ENCODE data around the gene PRR11. TPM values are rescaled to one million over a fixed set of nuclear protein-coding genes. Genes with fewer than 3 reads are reported as not detected.
"Not testable (repeated sequence)": the region's sequence is repeated elsewhere in the genome, so short reads cannot be mapped to it uniquely, and the experiment has no call there.

The PRR11 gene
- 14.0 and 14.7 TPM in 2 replicates for total RNA-seq (2014; rRNA removed; shearing (Covaris generic))

DNA sequence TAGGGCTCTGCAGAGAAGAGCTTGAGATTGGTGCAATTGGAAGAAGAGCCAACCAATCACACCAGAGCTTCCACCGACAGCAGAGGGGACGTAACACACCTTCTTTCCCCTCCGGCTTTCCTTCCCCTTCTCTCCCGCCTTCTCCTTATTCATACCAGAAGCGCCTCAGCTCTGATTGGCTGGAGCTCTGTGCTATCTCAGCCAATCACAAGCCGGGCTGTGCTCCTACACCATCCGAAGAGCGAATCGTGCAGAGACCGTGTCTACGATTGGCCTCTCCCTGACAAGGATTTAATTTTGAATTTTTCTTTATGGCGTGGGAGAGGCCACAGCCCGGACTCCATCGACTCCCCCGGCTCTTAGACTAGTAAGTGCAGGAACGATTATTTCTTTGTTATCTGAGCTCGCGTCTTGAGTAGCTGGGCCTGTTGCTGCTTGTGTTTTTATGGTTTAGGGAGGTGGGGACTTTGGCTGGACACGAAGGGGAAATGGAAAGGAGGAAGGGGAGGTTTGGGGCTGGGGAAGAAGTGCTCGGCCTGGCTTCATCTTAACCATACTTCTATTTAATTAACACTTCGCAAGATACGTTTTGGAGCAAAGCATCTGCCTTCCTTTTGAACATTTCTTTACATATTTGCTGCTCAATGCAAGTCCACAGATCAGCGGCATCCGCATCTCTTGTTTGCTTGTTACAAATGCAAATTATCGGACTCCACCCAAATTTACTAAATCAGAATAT lies at the start of gene PRR11:
PRR11 (plus strand) TSS at position 308 of the 739 bp plus-strand sequence. CDS start 14,007 bp downstream, outside the sequence.
- DNase-seq (ENCODE audit: low read depth), result peak; percentile 98

DNA sequence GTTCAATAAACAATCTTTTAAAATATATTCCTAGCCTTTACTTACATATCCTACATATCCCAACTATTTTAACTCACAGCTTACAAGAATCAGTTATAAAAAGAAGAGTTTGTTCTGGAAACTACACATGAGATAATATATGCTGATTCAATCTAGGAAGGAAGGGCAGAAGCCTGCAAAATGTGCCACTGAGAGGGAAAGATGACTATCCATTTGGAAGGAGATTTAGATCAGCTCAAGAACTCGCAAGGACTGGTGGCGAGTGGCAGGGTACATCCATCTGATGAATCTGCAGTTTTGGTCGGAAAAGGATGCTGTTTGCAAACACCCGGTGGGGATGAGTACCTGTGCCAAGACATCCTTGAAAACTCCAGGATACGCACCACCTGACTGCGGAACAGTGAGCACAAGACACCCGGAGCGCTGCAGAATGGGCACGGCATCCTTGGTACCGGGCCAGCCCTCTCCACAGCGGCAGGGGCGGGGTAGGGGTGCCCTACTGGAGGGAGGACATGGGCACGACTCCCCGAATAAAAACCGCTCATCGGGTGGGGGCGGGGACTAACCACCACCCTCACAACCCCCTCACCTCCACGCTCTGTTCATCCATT lies 49.6 kb upstream of the PRR11 start:
- DNase-seq (ENCODE audit: low read depth), result peak; percentile 50

DNA sequence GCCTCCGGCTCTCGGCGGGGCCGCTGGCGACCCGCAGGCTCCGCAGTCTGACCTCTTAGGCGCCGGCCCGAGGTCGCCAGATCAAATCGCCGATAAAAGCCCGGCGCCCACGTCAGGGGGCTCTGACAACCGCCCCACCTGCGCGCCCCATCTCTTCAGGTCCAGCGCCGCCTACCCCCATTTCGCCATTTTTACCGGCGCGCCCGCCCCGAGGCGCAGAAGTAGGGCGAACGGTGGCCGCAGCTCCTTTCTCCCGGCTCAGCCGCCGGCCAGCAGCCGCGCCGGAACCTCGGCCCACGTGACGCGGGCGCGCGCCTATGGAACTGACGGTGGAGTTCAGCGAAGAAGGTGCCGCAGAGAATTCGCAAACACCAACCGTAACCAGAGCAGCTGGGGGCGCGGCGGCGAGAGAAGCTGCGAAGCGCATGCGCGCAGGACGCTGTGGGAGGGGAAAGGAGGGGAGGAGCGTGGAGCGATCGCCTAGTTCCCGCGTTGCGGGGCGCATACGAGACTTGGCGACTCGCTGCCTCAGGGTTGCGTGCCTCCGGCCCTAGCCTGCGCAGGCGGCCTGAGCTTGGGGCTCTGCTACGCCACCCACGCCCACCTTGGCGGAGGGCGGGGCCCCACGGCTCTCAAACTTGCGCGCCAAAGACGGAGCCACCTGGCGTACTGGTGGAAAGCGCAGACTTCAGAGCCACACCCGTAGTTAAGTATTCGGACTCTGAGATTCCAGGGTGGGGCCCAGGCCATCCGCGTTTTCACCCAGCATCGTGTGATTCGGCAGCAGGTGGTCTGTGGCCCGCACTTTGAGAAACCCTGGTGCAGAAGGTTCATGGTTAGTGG lies 48.9 kb upstream of the PRR11 start, which contains the start of gene TRIM37:
TRIM37 (minus strand) TSS at position 418 of the 843 bp plus-strand sequence. CDS start 419 bp downstream, outside the sequence.
- DNase-seq (ENCODE audit: low read depth), result peak; percentile 98

DNA sequence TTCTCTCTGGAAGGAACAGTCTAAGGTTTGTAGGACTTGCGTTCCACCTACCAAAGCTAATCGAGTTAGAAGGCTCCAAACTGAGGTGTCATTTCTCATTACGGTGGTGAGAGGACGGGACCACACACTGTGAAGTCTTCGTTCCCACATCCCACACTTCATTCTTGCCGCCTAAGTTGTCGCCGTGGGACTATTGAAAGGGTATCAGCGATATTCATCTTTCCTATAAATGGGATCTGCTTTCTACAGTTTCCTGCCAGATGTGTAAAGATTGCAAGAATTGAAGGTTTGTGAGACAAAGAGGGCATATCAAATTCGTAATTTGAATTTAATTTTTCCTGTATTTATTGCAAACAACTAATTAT lies 48.3 kb upstream of the PRR11 start:
- no peak for DNase-seq (ENCODE audit: low read depth)

DNA sequence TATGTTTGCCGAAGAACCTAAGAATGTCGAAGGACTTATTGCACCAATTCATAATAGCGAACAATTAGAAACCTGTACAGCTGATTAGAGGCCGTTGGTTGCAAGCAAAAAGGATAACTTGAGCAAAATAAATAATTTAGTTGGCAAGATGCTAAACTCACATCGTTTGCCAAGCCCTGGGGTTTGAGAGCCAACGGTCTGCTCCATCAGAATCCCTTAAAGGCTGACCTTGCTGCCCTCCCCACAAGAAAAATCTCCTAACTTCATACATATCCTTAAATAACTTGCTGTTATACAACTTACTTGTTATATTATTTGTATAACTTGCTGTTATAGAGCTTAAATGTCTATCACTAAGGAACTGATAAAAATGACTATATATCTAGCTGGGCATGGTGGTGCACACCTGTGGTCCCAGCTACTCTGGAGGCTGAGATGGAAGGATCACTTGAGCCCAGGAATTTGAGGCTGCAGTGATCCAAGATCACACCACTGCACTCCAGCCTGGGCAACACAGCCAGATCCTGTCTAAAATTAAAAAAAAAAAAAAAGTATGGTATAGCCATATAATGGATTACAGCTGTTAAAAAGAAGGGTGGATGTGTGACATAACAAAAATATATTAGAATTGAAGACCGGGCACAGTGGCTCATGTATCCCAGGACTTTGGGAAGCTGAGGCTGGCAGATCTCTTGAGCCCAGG lies 47.0 kb upstream of the PRR11 start:
- DNase-seq (ENCODE audit: low read depth), result no peak

DNA sequence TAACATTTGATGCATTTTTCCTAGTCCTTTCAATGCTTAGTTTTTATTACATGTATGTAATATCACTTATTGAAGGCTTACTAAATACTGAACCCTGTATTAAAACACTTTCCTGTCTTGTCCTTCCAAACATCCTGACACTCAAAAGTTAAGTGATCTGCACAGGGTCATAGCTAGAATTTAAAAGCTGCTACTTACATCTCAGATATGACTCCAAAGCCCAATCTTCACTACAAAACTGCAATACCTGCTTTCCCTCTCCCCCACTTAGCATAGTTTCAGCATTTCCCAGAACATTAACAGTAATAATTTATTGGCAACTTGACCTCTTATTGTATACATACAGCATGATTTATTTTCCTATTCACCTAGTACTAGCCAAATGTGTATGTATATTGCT lies 44.6 kb upstream of the PRR11 start:
- no peak for DNase-seq (ENCODE audit: low read depth)

DNA sequence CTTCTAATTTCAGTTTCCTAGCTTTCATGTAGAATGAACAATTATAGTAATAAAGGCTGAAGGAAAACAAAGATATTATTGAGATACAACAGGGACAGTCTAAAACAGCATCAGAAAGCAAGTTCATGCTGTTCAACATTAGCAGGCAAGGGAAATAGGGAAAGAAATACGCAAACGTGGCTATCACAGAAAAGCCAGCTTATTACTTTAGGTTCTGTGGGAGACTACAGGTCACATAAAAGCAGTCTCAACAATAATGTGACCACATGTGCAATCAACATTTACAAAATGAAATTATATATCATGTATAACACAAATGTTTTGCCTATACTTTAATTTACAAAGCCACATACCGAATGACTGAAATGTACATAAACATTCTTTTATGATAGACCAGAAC lies 44.0 kb upstream of the PRR11 start:
- no peak for DNase-seq (ENCODE audit: low read depth)

DNA sequence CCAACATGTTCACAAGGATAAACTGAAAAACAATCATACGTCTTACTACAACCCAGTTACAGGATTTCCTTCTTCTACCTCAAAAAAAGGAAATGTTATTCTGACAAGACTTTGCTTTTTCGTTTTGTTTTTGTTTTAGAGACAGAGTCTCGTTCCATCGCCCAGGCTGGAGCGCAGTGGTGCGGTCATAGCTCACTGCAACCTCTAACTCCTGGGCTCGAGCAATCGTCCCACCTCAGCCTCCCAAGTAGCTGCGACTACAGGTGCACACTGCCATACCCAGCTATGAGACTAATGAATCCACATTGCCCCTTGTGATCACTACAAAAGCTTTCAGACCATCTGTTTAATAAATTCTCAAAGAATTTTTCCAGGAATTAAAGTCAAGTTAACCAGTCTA lies 40.1 kb upstream of the PRR11 start:
- no peak for DNase-seq (ENCODE audit: low read depth)

DNA sequence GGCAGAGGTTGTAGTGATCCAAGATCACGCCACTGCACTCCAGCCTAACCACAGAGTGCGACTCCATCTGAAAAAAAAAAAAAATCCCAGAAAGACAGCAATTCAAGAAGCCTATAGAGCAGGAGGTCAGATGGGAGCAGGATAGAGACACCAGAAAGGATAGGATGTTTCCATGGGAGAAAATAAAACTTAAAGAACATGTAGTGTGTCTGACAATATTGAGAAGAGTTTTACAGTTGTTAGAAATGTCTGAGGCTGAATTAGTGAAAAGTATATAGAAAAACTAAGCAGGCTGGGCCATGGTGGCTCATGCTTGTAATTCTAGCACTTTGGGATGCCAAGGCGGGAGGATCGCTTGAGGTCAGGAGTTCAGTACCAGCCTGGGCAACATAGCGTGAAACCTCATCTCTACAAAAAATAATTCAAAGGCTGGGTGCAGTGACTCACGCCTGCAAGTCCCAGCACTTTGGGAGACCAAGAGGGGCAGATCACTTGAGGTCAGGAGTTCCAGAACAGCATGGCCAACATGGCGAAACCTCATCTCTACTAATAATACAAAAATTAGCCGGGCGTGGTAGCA lies 33.6 kb upstream of the PRR11 start:
- DNase-seq (ENCODE audit: low read depth), result peak; percentile 42

DNA sequence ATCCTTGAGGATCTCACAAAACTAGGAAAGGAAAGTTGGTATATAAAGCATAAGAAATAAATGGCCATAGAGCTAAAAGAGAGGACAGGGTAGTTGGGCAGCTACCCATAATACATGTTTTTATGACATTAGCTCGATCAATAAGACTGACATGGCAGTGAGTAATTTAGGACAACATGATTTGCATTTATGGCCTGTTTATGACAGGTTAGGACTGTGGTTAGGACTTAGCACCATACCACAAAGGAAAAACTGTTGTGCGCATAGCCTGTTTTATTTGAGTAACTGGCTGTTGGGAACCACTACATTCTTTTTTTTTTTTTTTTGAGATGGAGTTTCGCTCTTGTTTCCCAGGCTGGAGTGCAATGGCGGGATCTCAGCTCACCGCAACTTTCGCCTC lies 30.9 kb upstream of the PRR11 start:
- DNase-seq (ENCODE audit: low read depth), result no peak

DNA sequence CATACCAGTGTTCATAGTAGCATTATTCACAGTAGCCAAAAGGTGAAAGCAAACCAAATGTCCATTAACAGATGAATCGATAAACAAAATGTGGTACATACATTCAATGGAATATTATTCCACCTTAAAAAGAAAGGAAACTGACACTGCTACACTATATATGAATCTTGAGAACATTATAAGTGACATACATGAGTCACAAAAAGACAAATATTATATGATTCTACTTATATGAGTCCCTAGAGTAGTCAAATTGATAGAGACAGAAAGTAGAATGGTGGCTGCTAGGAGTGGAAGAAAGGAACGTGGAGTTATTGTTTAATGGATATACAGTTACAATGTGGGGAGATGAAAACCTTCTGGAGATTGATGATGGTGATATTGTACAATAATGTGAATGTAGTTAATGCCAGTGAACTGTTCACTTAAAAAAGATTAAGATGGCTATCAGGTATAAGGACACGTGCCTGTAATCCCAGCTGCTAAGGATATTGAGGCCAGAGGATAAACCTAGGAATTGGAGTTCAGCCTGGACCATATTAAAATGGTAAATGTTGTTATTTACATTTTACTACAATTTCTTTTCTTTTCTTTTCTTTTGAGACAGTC lies 28.6 kb upstream of the PRR11 start:
- no peak for DNase-seq (ENCODE audit: low read depth)

DNA sequence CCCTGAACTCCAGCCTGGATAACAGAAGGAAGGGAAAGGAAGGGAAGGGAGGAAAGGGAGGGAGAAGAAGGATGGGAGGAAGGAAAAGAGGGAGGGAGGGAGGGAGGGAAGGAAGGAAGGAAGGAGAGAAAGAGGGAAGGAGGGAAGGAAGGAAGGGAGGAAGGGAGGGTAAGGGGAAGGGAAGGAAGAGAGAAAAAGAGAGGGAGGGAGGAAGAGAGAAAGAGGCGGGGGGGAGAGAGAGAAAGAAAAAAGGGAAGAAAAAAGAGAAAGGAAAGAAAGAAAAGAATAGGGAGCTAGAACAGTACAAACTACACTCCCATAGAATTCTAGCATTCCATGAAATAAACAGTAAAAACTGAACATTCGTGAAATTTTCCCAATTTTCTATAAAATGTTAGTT lies 25.7 kb upstream of the PRR11 start:
- DNase-seq (ENCODE audit: low read depth), result no peak

DNA sequence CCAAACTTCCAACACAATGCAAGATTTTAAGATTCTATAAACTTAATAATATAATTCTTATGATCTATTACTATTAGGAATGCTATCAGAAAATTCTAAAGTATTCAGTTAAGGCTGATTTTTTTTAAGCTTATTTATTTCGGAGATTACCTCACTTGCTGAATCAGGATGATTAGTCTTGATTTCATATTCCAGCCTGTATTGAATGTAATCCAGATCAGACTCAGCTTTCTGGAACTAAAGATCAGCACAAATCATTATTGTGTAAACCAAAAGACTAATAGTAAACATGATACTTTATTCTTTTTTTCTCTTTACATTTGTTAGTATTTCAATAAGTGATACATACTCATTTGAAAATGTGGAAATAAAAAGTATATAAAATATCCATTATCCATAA lies 24.4 kb upstream of the PRR11 start:
- DNase-seq (ENCODE audit: low read depth), result no peak

DNA sequence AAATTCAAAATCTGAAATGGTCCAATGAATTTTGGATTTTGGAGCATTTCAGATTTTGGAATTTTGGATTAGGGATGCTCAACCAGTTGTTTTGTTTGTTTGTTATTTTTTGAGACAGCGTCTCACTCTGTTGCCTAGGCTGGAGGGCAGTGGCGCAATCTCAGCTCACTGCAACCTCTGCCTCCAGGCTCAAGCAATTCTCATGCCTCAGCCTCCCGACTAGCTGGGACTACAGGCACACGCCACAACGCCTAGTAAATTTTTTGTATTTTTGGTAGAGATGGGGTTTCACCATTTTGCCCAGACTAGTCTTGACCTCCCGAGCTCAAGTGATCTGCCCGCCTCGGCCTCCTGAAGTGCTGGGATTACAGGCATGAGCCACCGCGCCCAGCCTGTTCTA lies 17.2 kb upstream of the PRR11 start:
- not testable (repeated sequence) for DNase-seq (ENCODE audit: low read depth)

DNA sequence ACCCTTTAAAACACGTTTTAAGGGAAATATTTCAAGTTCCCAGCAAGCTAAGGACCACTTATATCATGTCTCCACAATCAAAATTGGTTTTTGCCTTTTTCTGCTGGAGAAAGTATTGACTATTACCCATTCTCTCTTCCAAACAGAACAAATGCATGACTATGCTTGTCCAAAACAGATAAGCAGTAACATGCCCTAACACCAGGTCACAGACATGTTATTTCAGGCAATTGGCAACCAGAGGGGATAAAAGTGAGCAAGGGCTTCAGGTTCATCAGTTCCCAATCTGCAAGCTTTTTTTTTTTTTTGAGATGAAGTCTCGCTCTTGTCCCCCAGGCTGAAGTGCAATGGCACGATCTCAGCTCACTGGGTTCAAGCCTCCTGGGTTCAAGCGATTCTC lies 15.6 kb upstream of the PRR11 start:
- DNase-seq (ENCODE audit: low read depth), result no peak

DNA sequence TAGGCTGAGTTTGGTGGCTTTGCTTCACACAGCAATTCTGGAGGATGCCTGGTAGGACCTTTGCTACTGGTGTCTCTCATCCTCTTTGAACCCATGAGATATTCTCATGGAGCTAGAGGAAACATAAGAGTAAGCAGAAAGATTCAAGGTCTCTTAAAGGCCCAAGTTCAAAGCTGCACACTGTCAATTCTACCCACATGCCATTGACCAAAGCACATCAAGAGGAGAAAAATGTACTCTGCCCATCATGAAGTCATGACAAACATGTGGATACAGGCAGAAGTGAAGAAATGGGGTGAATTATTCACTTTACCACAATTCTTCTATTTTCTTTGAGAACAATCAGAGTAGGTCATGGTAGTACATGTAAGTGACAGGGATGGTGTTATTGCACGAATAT lies 13.7 kb upstream of the PRR11 start:
- DNase-seq (ENCODE audit: low read depth), result no peak

DNA sequence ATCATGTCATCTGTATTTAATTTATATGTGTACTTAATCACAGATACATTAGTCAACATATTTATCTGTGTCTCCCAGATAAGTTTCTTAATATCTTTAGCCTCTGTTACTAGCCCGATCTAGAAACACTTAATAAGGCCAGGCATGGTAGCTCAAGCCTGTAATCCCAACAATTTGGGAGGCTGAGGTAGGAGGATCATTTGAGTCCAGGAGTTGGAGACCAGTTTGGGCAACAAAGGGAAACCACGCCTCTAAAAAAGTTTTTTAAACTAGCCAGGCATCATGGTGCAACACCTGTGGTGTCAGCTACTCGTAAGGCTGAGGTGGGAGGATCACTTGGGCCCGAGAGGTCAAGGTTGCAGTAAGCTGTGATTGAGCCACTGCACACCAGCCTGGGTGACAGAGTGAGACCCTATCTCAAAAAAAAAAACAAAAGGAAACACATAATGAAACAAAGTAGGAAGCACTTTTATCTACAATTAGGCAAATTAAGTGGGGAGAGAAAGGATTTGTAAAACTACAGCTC lies 9.9 kb upstream of the PRR11 start:
- no peak for DNase-seq (ENCODE audit: low read depth)

DNA sequence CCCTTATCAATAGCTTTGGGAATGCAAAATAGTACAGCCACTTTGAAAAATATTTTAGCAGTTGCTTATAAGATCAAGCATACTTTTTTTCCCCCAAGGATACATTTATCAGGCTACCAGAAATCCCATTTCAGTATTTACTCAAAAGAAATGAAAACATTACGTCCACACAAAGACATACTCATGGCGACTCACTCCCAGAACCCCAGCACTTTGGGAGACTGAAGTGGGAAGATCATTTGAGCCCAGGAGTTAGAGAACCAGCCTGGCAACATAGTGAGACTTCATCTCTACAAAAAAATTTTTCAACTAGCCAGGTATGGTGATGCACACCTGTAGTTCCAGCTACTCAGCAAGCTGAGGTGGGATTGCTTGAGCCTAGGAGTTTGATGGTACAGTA lies 6.5 kb upstream of the PRR11 start:
- no peak for DNase-seq (ENCODE audit: low read depth)

DNA sequence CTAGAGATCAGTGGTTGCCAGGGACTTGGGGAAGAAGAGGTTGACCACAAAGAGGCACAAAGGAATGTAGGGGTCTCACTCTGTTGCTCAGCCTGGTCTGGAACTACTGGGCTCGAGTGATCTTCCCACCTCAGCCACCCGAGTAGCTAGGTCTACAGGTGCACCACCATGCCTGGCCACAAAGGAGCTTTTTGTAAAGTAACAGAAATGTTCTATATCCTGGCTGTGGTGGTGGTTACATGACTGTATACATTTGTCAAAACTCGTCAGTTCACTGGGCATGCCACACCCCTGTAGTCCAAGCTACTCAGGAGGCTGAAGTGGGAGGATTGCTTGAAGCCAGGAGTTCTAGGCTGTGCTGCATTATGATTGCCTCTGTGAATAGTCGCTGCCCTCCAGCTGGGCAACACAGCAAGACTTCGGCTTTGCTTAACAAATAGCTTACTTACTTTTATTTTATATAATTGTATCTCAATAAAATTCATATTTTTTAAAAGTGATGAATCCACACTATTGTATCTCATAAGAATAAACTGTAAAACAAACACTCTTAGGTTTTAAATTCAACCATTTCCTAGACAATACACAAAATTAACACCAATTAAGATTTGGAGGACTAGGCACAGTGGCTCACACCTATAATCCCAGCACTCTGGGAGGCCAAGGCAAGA lies 5.6 kb upstream of the PRR11 start:
- DNase-seq (ENCODE audit: low read depth), result no peak

DNA sequence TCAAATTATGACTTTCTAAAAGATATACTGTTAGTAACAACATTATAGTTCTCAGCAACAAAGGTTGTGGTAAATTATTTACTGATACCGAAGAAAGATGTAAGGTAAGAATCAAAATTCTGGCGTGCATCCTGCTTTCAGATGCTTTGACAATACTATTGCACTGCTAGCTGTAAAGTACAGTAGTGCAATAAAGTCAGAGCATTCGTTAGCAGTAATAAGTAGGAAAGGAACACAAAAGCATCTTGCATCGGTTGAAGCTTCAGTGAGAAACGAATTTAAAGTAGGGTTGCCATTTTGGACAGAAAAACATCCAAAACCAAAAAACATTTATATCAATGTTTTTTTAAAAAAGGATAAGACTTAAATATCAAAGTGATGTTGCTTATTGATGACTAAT lies 4.5 kb upstream of the PRR11 start:
- no peak for DNase-seq (ENCODE audit: low read depth)

All from Daoy (cell line).